HepG2 (cell line): ENCODE measurements around the gene APOM. TPM values are rescaled to one million over a fixed set of nuclear protein-coding genes. Genes with fewer than 3 reads are reported as not detected.

Source experiments
- AFF4 ChIP-seq: sonication (generic); formaldehyde crosslinking; IDR thresholded peaks from 2 replicates; pipeline ENCODE4 v1.4.0; 2020; ENCODE audit warnings: missing genetic modification reagents
- ATRX ChIP-seq: sonication (generic); formaldehyde crosslinking; IDR thresholded peaks from 2 replicates; pipeline ENCODE4 v1.4.0; 2020; ENCODE audit warnings: missing genetic modification reagents, borderline replicate concordance
- CHCHD3 ChIP-seq: sonication (generic); formaldehyde crosslinking; IDR thresholded peaks from 2 replicates; pipeline ENCODE4 v1.8.0; 2022; ENCODE audit warnings: mild to moderate bottlenecking, missing genetic modification reagents, moderate library complexity
- E2F1 ChIP-seq: sonication (generic); formaldehyde crosslinking; IDR thresholded peaks from 2 replicates; pipeline ENCODE4 v1.5.0; 2020; ENCODE audit warnings: missing genetic modification reagents
- FUBP1 ChIP-seq: sonication (generic); formaldehyde crosslinking; IDR thresholded peaks from 2 replicates; pipeline ENCODE4 v1.5.1; 2020; ENCODE audit warnings: missing genetic modification reagents, mild to moderate bottlenecking, borderline replicate concordance
- HNRNPH1 ChIP-seq: fragments of 200-400 bp; formaldehyde crosslinking; optimal IDR thresholded peaks from 2 replicates; pipeline ENCODE3; 2017; ENCODE audit warnings: mild to moderate bottlenecking, low read depth, low read length
- NFE2L2 ChIP-seq: fragments of 150-350 bp; IDR thresholded peaks from 2 replicates; pipeline ENCODE4 v1.6.1; 2014; ENCODE audit warnings: low read length
- RAD51 ChIP-seq: fragments of 450-650 bp; IDR thresholded peaks from 2 replicates; pipeline ENCODE4 v1.6.1; 2016; ENCODE audit warnings: borderline replicate concordance
- RBM22 ChIP-seq: fragments of 200-400 bp; formaldehyde crosslinking; optimal IDR thresholded peaks from 2 replicates; pipeline ENCODE3; 2017; ENCODE audit warnings: mild to moderate bottlenecking, low read length, moderate library complexity
- THRA ChIP-seq: sonication (generic); formaldehyde crosslinking; IDR thresholded peaks from 2 replicates; pipeline ENCODE4 v1.4.0; 2020; ENCODE audit warnings: missing genetic modification reagents, borderline replicate concordance
- ZHX2 ChIP-seq, 2 experiments: sonication (generic) in 1 of 2; formaldehyde crosslinking in 1 of 2; IDR thresholded peaks; 2 replicates each; pipeline versions ENCODE4 v1.6.1 to v1.9.0; 2014 to 2022; ENCODE audit warnings: antibody characterized with exemption in 1 of 2, borderline replicate concordance in 1 of 2, inconsistent platforms in 1 of 2, low read depth in 1 of 2, missing genetic modification reagents in 1 of 2
- ZNF446 ChIP-seq: sonication (generic); formaldehyde crosslinking; IDR thresholded peaks from 2 replicates; pipeline ENCODE4 v1.5.0; 2020; ENCODE audit warnings: mild to moderate bottlenecking, missing genetic modification reagents
- ZNF709 ChIP-seq: sonication (generic); formaldehyde crosslinking; IDR thresholded peaks from 2 replicates; pipeline ENCODE4 v1.5.0; 2020; ENCODE audit warnings: mild to moderate bottlenecking, missing genetic modification reagents
- polyA plus RNA-seq, 8 experiments: library from polyadenylated mRNA; depleted of rRNA in 3 of 8; stranded (reverse) in 7 of 8; unstranded in 1 of 8; fragments of >200 nt; fragmentation: Illumina TruSeq in 4 of 8; extraction: Trizol in 4 of 8; gene quantifications; 2 replicates each; pipeline versions ENCODE4 v1.2.1 to v1.2.3, GENCODE V29; 2011 to 2016; ENCODE audit warnings: low read depth in 4 of 8, missing spikeins in 1 of 8, mixed read lengths in 1 of 8; ENCODE audit not compliant: insufficient read depth in 1 of 8
- total RNA-seq, 5 experiments: library from RNA; depleted of rRNA; stranded (reverse); fragments of >200 nt; fragmentation: Illumina TruSeq; extraction: Trizol; gene quantifications; 2 replicates each; pipeline ENCODE4 v1.2.3, GENCODE V29; 2016; ENCODE audit warnings: low read depth in 1 of 5

APOM gene
- total and polyA plus RNA-seq, 2 of the 13 experiments (the other 11 are each of a cell fraction or from before 2014, with no cell fraction given), result 98.2 to 1,140 TPM

GRCh38 chr6:31702819-31703716 is 47.4 kb downstream of the APOM start, which contains the start of gene ABHD16A (continued):
- TF ChIP-seq THRA (CRISPR knock-in tag) (peak; percentile 56), HNRNPH1 (no peak), ZNF709 (CRISPR knock-in tag) (no peak), E2F1 (peak; percentile 19; the same call in 1 of the 2 replicates), ATRX (CRISPR knock-in tag) (no peak), FUBP1 (CRISPR knock-in tag) (no peak), RBM22 (no peak), CHCHD3 (CRISPR knock-in tag) (no peak; the same call in 1 of the 2 replicates), RAD51 (no peak), NFE2L2 (no peak), ZHX2 (IDR thresholded peaks at IDR 0.05; ENCODE audit: low read depth) (peak; percentile 85), ZHX2 (CRISPR knock-in tag; IDR thresholded peaks at IDR 0.05; ENCODE audit: borderline replicate concordance) (no peak), AFF4 (CRISPR knock-in tag) (no peak), ZNF446 (CRISPR knock-in tag) (no peak)
